Astrocyte (in vitro differentiated cells and primary cell): ENCODE data around the gene STXBP5. TPM values are rescaled to one million over a fixed set of nuclear protein-coding genes. Genes with fewer than 3 reads are reported as not detected.

Experiments used
- DNase-seq: peaks from one replicate; pipeline ENCODE4 v3.0.0-alpha.2; 2010; ENCODE audit warnings: low read depth
- FAIRE-seq: peaks from 2 replicates; lab custom pipeline; 2011; peaks lifted over from hg19 to GRCh38; lab: Jason Lieb, UNC
- H2AFZ ChIP-seq: 2 replicates; pipeline ENCODE4 v1.6.0; 2012; ENCODE audit warnings: low read depth, low read length, inconsistent platforms
- H3K27ac ChIP-seq: 2 replicates; pipeline ENCODE4 v1.5.1; 2011; ENCODE audit warnings: low read depth, low read length, inconsistent platforms
- H3K27me3 ChIP-seq: 2 replicates; pipeline ENCODE4 v1.6.0; 2011; ENCODE audit warnings: low read length, inconsistent platforms; ENCODE audit not compliant: insufficient read depth
- H3K36me3 ChIP-seq: 2 replicates; pipeline ENCODE4 v1.5.1; 2011; ENCODE audit warnings: low read length, inconsistent platforms; ENCODE audit not compliant: insufficient read depth
- H3K4me1 ChIP-seq: 2 replicates; pipeline ENCODE4 v1.5.1; 2011; ENCODE audit warnings: low read length, inconsistent platforms; ENCODE audit not compliant: insufficient read depth
- H3K4me2 ChIP-seq: 2 replicates; pipeline ENCODE4 v1.6.0; 2012; ENCODE audit warnings: low read length, inconsistent platforms
- H3K4me3 ChIP-seq: 2 replicates; pipeline ENCODE4 v1.5.1; 2011; ENCODE audit warnings: low read depth, mild to moderate bottlenecking, low read length, inconsistent platforms; ENCODE audit not compliant: insufficient read depth
- H3K79me2 ChIP-seq: 2 replicates; pipeline ENCODE4 v1.6.0; 2012; ENCODE audit warnings: mild to moderate bottlenecking, low read length, inconsistent platforms; ENCODE audit not compliant: insufficient read depth
- H3K9ac ChIP-seq: 2 replicates; pipeline ENCODE4 v1.6.0; 2012; ENCODE audit warnings: mild to moderate bottlenecking, low read length, inconsistent platforms
- H3K9me3 ChIP-seq: 2 replicates; pipeline ENCODE4 v1.5.1; 2012; ENCODE audit warnings: low read depth, mild to moderate bottlenecking, low read length, inconsistent platforms; ENCODE audit not compliant: insufficient read depth
- H4K20me1 ChIP-seq: 2 replicates; pipeline ENCODE4 v1.6.0; 2012; ENCODE audit warnings: low read length, inconsistent platforms; ENCODE audit not compliant: insufficient read depth
- H3K27ac Mint-ChIP-seq: one replicate; pipeline ENCODE4 v1.8.0; 2021; ENCODE audit warnings: mild to moderate bottlenecking, mixed read lengths; ENCODE audit not compliant: unreplicated experiment
- H3K27me3 Mint-ChIP-seq: one replicate; pipeline ENCODE4 v1.8.0; 2021; ENCODE audit warnings: low read depth, mixed read lengths; ENCODE audit not compliant: unreplicated experiment
- H3K36me3 Mint-ChIP-seq: one replicate; pipeline ENCODE4 v1.8.0; 2021; ENCODE audit warnings: low read depth, mixed read lengths; ENCODE audit not compliant: unreplicated experiment
- H3K4me1 Mint-ChIP-seq: one replicate; pipeline ENCODE4 v1.8.0; 2021; ENCODE audit warnings: low read depth, mixed read lengths; ENCODE audit not compliant: unreplicated experiment
- H3K4me3 Mint-ChIP-seq: one replicate; pipeline ENCODE4 v1.8.0; 2021; ENCODE audit warnings: mild to moderate bottlenecking, moderate library complexity, mixed read lengths; ENCODE audit not compliant: unreplicated experiment
- H3K9me3 Mint-ChIP-seq: one replicate; pipeline ENCODE4 v1.8.0; 2021; ENCODE audit warnings: mild to moderate bottlenecking, mixed read lengths; ENCODE audit not compliant: unreplicated experiment
- CTCF ChIP-seq: IDR thresholded peaks from 2 replicates; pipeline ENCODE4 v1.5.1; 2011; ENCODE audit warnings: low read depth, mild to moderate bottlenecking, inconsistent platforms, low read length, moderate library complexity; ENCODE audit not compliant: insufficient read depth
- EZH2 ChIP-seq: IDR thresholded peaks from 2 replicates; pipeline ENCODE4 v1.6.1; 2012; ENCODE audit warnings: mild to moderate bottlenecking, low read length, inconsistent platforms; ENCODE audit not compliant: insufficient read depth
- total RNA-seq: library from RNA; stranded (reverse); gene quantifications from 2 replicates; pipeline ENCODE4 v1.2.1, GENCODE V29; 2021

The STXBP5 gene
- total RNA-seq, 1 donor from 2014 or later: 25.7 TPM

GRCh38 chr6:147384737-147385710 is 180.8 kb downstream of the STXBP5 start:
- no peaks in the 10 kb centered on the region for H3K27me3 Mint-ChIP-seq
- no peaks in the 10 kb centered on the region for H3K4me1 ChIP-seq
- peaks cover 12% of the 10 kb centered on the region for H3K36me3 Mint-ChIP-seq
- H3K9me3 ChIP-seq: no peaks in the 10 kb centered on the region
- no peaks in the 10 kb centered on the region for H3K79me2 ChIP-seq
- H3K27ac ChIP-seq: no peak overlapping the region
- peaks cover 12% of the 10 kb centered on the region for H3K36me3 ChIP-seq
- no peaks in the 10 kb centered on the region for H3K27me3 ChIP-seq
- H3K4me1 Mint-ChIP-seq: peaks cover 3% of the 10 kb centered on the region
- no peak overlapping the region for H3K4me3 Mint-ChIP-seq
- H3K4me3 ChIP-seq: no peak overlapping the region
- FAIRE-seq (no peak), DNase-seq (no peak)
- no peak overlapping the region for H3K9ac ChIP-seq
- no peak for TF ChIP-seq EZH2
- no peak for TF ChIP-seq CTCF
- no peak overlapping the region for H3K4me2 ChIP-seq
- H2AFZ ChIP-seq: no peak overlapping the region
- no peaks in the 10 kb centered on the region for H4K20me1 ChIP-seq
- H3K27ac Mint-ChIP-seq: no peak overlapping the region
- H3K9me3 Mint-ChIP-seq: no peaks in the 10 kb centered on the region

- Histone ChIP-seq H3K27me3 (no peaks in the 10 kb centered on the region), H3K79me2 (no peaks in the 10 kb centered on the region), H3K4me1 (no peaks in the 10 kb centered on the region), H3K4me2 (no peak overlapping the region), H2AFZ (no peak overlapping the region), H3K9ac (no peak overlapping the region), H3K4me3 (no peak overlapping the region), H3K27ac (no peak overlapping the region), H4K20me1 (no peaks in the 10 kb centered on the region), H3K9me3 (no peaks in the 10 kb centered on the region), H3K36me3 (peaks cover 4% of the 10 kb centered on the region)
- DNase-seq (no peak), FAIRE-seq (no peak)
- H3K27me3 Mint-ChIP-seq: no peaks in the 10 kb centered on the region
- no peaks in the 10 kb centered on the region for H3K36me3 Mint-ChIP-seq
- no peak overlapping the region for H3K4me3 Mint-ChIP-seq
- H3K9me3 Mint-ChIP-seq: peaks cover under 1% of the 10 kb centered on the region
- H3K4me1 Mint-ChIP-seq: no peaks in the 10 kb centered on the region
- H3K27ac Mint-ChIP-seq: no peak overlapping the region
- no peak for TF ChIP-seq CTCF
- TF ChIP-seq EZH2: no peak
These were observed 185.2 kb downstream of the STXBP5 start for GRCh38 chr6:147389463-147389862.
